ENCODE measurements around the gene ITK.

DNA sequence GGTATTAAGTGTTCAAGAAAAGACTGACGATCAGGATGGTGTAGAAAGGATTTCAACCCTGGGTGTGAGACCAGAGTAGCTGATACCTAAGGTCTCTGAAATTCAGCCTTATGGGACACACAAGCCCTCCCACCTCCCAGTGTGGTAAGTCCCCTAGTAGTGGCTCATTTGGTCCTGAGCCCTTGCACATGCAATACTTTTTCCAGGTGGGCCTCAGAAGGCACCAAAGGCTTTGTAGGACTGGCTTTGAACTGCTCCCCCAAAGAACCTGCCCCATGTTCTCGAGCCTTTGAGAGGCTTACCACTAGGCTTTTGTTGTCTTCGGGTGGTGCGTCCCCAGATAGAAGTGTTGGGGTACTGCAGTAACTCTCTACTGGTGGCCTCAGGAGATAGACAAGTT is 15.4 kb upstream of the ITK start:
- TF ChIP-seq CTCF (IDR thresholded peaks at IDR 0.05; ENCODE audit: extremely low read depth in 1 of 2, insufficient read depth in 1 of 2, low read depth in 1 of 2, low read length in 2 of 2) (no peak), EZH2 (IDR thresholded peaks at IDR 0.05; ENCODE audit: borderline replicate concordance, low read depth, low read length, severe bottlenecking) (no peak), POLR2A (IDR thresholded peaks at IDR 0.05; ENCODE audit: low read depth, low read length) (no peak)

Data from endothelial cell of umbilical vein (primary cell).